ENCODE data around the gene GAS7.

GAS7 gene

GRCh38 chr17:10198509-10199249 is at the start of gene GAS7:
GAS7 (minus strand) TSS chr17:10198606.
- DNase-seq (ENCODE audit: low spot score), result no peak

- DNase-seq (ENCODE audit: low spot score), result no peak
Observed at GRCh38 chr17:10247810-10248209, 49.4 kb upstream of the GAS7 start.

- DNase-seq (ENCODE audit: low spot score), result peak; percentile 43
Observed at GRCh38 chr17:10243883-10244844, 45.8 kb upstream of the GAS7 start.

- DNase-seq (ENCODE audit: low spot score), result no peak
Observed at GRCh38 chr17:10241781-10242180, 43.4 kb upstream of the GAS7 start.

- DNase-seq (ENCODE audit: low spot score), result no peak
Observed at GRCh38 chr17:10238661-10239060, 40.3 kb upstream of the GAS7 start.

GRCh38 chr17:10234033-10234432 is 35.6 kb upstream of the GAS7 start:
- no peak for DNase-seq (ENCODE audit: low spot score)

- DNase-seq (ENCODE audit: low spot score), result no peak
Observed at GRCh38 chr17:10233161-10233560, 34.8 kb upstream of the GAS7 start.

- no peak for DNase-seq (ENCODE audit: low spot score)
Observed at GRCh38 chr17:10229181-10229580, 30.8 kb upstream of the GAS7 start.

GRCh38 chr17:10226930-10227695 is 28.7 kb upstream of the GAS7 start:
- peak; percentile 29 for DNase-seq (ENCODE audit: low spot score)

GRCh38 chr17:10224582-10225195 is 26.3 kb upstream of the GAS7 start:
- DNase-seq (ENCODE audit: low spot score), result peak; percentile 56

- DNase-seq (ENCODE audit: low spot score), result no peak
Observed at GRCh38 chr17:10219193-10219592, 20.8 kb upstream of the GAS7 start.

GRCh38 chr17:10217916-10218315 is 19.5 kb upstream of the GAS7 start:
- no peak for DNase-seq (ENCODE audit: low spot score)

- DNase-seq (ENCODE audit: low spot score), result no peak
Observed at GRCh38 chr17:10216213-10216938, 18.0 kb upstream of the GAS7 start.

- DNase-seq (ENCODE audit: low spot score), result no peak
Observed at GRCh38 chr17:10215286-10215685, 16.9 kb upstream of the GAS7 start.

- DNase-seq (ENCODE audit: low spot score), result no peak
Observed at GRCh38 chr17:10211666-10212065, 13.3 kb upstream of the GAS7 start.

GRCh38 chr17:10210151-10210574 is 11.8 kb upstream of the GAS7 start:
- no peak for DNase-seq (ENCODE audit: low spot score)

GRCh38 chr17:10208604-10209193 is 10.3 kb upstream of the GAS7 start:
- DNase-seq (ENCODE audit: low spot score), result no peak

GRCh38 chr17:10207153-10207552 is 8.7 kb upstream of the GAS7 start:
- no peak for DNase-seq (ENCODE audit: low spot score)

GRCh38 chr17:10205549-10206185 is 7.3 kb upstream of the GAS7 start:
- DNase-seq (ENCODE audit: low spot score), result no peak

- no peak for DNase-seq (ENCODE audit: low spot score)
Observed at GRCh38 chr17:10201680-10202079, 3.3 kb upstream of the GAS7 start.

Data from pons (tissue), 1 donor.